IPS-18a (cell line): ENCODE data around the gene PPP6R2.

Source experiments
- H3K27ac ChIP-seq: one replicate; pipeline ENCODE4 v1.5.1; 2013; ENCODE audit warnings: low read length
- H3K27me3 ChIP-seq: one replicate; pipeline ENCODE4 v1.6.1; 2013; ENCODE audit warnings: mild to moderate bottlenecking, low read length; ENCODE audit not compliant: control insufficient read depth, insufficient read depth
- H3K36me3 ChIP-seq: one replicate; pipeline ENCODE4 v1.6.1; 2013; ENCODE audit warnings: low read depth, low read length; ENCODE audit not compliant: control insufficient read depth
- H3K4me1 ChIP-seq: one replicate; pipeline ENCODE4 v1.6.1; 2013; ENCODE audit warnings: low read depth, low read length; ENCODE audit not compliant: control insufficient read depth
- H3K4me3 ChIP-seq: one replicate; pipeline ENCODE4 v1.5.1; 2013; ENCODE audit warnings: low read length
- H3K9ac ChIP-seq: one replicate; pipeline ENCODE4 v1.6.1; 2013; ENCODE audit warnings: mild to moderate bottlenecking, low read length, moderate library complexity
- H3K9me3 ChIP-seq: one replicate; pipeline ENCODE4 v1.6.1; 2013; ENCODE audit warnings: low read depth, low read length; ENCODE audit not compliant: control insufficient read depth

The PPP6R2 gene

GRCh38 chr22:50473855-50474671 is 130.9 kb downstream of the PPP6R2 start:
- no peak overlapping the region for H3K27ac ChIP-seq
- peak overlapping the region; percentile 64 for H3K4me3 ChIP-seq
- peaks cover 11% of the 10 kb centered on the region for H3K4me1 ChIP-seq
- no peaks in the 10 kb centered on the region for H3K36me3 ChIP-seq
- peak overlapping the region; percentile 39 for H3K9ac ChIP-seq
- no peaks in the 10 kb centered on the region for H3K9me3 ChIP-seq
- H3K27me3 ChIP-seq, result no peaks in the 10 kb centered on the region

GRCh38 chr22:50474710-50475651 is 131.9 kb downstream of the PPP6R2 start, which contains the start of gene SBF1:
TSS of gene SBF1 (minus strand) at chr22:50475035. CDS start at chr22:50474840, 195 bp downstream.
- Histone ChIP-seq H3K36me3 (no peaks in the 10 kb centered on the region), H3K4me3 (peak within 1 kb of the TSS; percentile 64), H3K27ac (no peak within 1 kb of the TSS), H3K27me3 (peaks cover 8% of the 10 kb centered on the region), H3K9me3 (no peaks in the 10 kb centered on the region), H3K4me1 (peaks cover 11% of the 10 kb centered on the region), H3K9ac (peak within 1 kb of the TSS; percentile 39)

- Histone ChIP-seq H3K36me3 (no peaks in the 10 kb centered on the region), H3K4me3 (no peak overlapping the region), H3K27me3 (peaks cover 15% of the 10 kb centered on the region), H3K4me1 (peaks cover 11% of the 10 kb centered on the region), H3K9me3 (no peaks in the 10 kb centered on the region), H3K9ac (no peak overlapping the region), H3K27ac (no peak overlapping the region)
Measured at GRCh38 chr22:50475652-50476002, 132.5 kb downstream of the PPP6R2 start.

GRCh38 chr22:50476868-50477267 is 133.7 kb downstream of the PPP6R2 start:
- Histone ChIP-seq H3K4me1 (peaks cover 11% of the 10 kb centered on the region), H3K36me3 (no peaks in the 10 kb centered on the region), H3K27me3 (peaks cover 21% of the 10 kb centered on the region), H3K4me3 (no peak overlapping the region), H3K9me3 (no peaks in the 10 kb centered on the region), H3K9ac (no peak overlapping the region), H3K27ac (no peak overlapping the region)

GRCh38 chr22:50477923-50478322 is 134.8 kb downstream of the PPP6R2 start:
- Histone ChIP-seq H3K4me3 (no peak overlapping the region), H3K27me3 (peaks cover 21% of the 10 kb centered on the region), H3K9me3 (no peaks in the 10 kb centered on the region), H3K36me3 (no peaks in the 10 kb centered on the region), H3K27ac (no peak overlapping the region), H3K9ac (no peak overlapping the region), H3K4me1 (peaks cover 11% of the 10 kb centered on the region)

- Histone ChIP-seq H3K9ac (no peak overlapping the region), H3K27ac (no peak overlapping the region), H3K36me3 (no peaks in the 10 kb centered on the region), H3K9me3 (no peaks in the 10 kb centered on the region), H3K27me3 (peaks cover 21% of the 10 kb centered on the region), H3K4me1 (peaks cover 5% of the 10 kb centered on the region), H3K4me3 (no peak overlapping the region)
Measured at GRCh38 chr22:50479721-50480120, 136.6 kb downstream of the PPP6R2 start.

GRCh38 chr22:50481045-50481439 is 137.9 kb downstream of the PPP6R2 start:
- Histone ChIP-seq H3K27ac (no peak overlapping the region), H3K36me3 (no peaks in the 10 kb centered on the region), H3K4me3 (peak overlapping the region; percentile 54)

GRCh38 chr22:50481440-50482106 is 138.4 kb downstream of the PPP6R2 start, which contains the start of gene ADM2:
TSS of gene ADM2 (plus strand) at chr22:50481543. CDS start at chr22:50481848, 305 bp downstream.
- H3K27ac ChIP-seq, result no peak within 1 kb of the TSS
- peaks cover 21% of the 10 kb centered on the region for H3K27me3 ChIP-seq
- no peaks in the 10 kb centered on the region for H3K9me3 ChIP-seq
- peak within 1 kb of the TSS; percentile 54 for H3K4me3 ChIP-seq
- H3K9ac ChIP-seq, result peak within 1 kb of the TSS; percentile 68
- H3K4me1 ChIP-seq, result no peaks in the 10 kb centered on the region
- H3K36me3 ChIP-seq, result no peaks in the 10 kb centered on the region

More at GRCh38 chr22:50481045-50481439, 137.9 kb downstream of the PPP6R2 start:
- no peak overlapping the region for H3K9ac ChIP-seq
- no peaks in the 10 kb centered on the region for H3K4me1 ChIP-seq
- no peaks in the 10 kb centered on the region for H3K9me3 ChIP-seq
- H3K27me3 ChIP-seq, result peaks cover 21% of the 10 kb centered on the region

GRCh38 chr22:50482107-50483074 is 139.3 kb downstream of the PPP6R2 start:
- peak overlapping the region; percentile 68 for H3K9ac ChIP-seq
- no peaks in the 10 kb centered on the region for H3K4me1 ChIP-seq
- peak overlapping the region; percentile 54 for H3K4me3 ChIP-seq

GRCh38 chr22:50483106-50483505 is 140.0 kb downstream of the PPP6R2 start:
- H3K4me3 ChIP-seq, result no peak overlapping the region
- no peaks in the 10 kb centered on the region for H3K4me1 ChIP-seq

More at GRCh38 chr22:50482107-50483074, 139.3 kb downstream of the PPP6R2 start:
- no peaks in the 10 kb centered on the region for H3K9me3 ChIP-seq
- no peak overlapping the region for H3K27ac ChIP-seq
- no peaks in the 10 kb centered on the region for H3K36me3 ChIP-seq
- peaks cover 21% of the 10 kb centered on the region for H3K27me3 ChIP-seq

More at GRCh38 chr22:50483106-50483505, 140.0 kb downstream of the PPP6R2 start:
- peaks cover 21% of the 10 kb centered on the region for H3K27me3 ChIP-seq
- H3K36me3 ChIP-seq, result no peaks in the 10 kb centered on the region
- H3K27ac ChIP-seq, result no peak overlapping the region
- no peaks in the 10 kb centered on the region for H3K9me3 ChIP-seq
- H3K9ac ChIP-seq, result no peak overlapping the region
